NCI-H345 treated with DMSO at 0.1 percent for 48 hours (cell line): ENCODE measurements around the gene RNF11.

ENCODE experiments used
- DNase-seq: peaks from one replicate; lab custom pipeline; 2025; ENCODE audit not compliant: unreplicated experiment; lab: John Stamatoyannopoulos, UW

RNF11 gene

GRCh38 chr1:51311826-51312225 lies 75.8 kb downstream of the RNF11 start:
- no peak for DNase-seq

- DNase-seq, result no peak
Observed at GRCh38 chr1:51312718-51313117, 76.6 kb downstream of the RNF11 start.

- no peak for DNase-seq
Observed at GRCh38 chr1:51313268-51313852, 77.3 kb downstream of the RNF11 start.

GRCh38 chr1:51313961-51314777 lies 78.1 kb downstream of the RNF11 start:
- DNase-seq, result no peak

- DNase-seq, result no peak
Observed at GRCh38 chr1:51314974-51315373, 78.9 kb downstream of the RNF11 start.

- no peak for DNase-seq
Observed at GRCh38 chr1:51316113-51316845, 80.2 kb downstream of the RNF11 start.

- no peak for DNase-seq
Observed at GRCh38 chr1:51316846-51317120, 80.7 kb downstream of the RNF11 start.

GRCh38 chr1:51317798-51318197 lies 81.7 kb downstream of the RNF11 start:
- DNase-seq, result no peak

GRCh38 chr1:51320967-51321923 lies 85.2 kb downstream of the RNF11 start:
- no peak for DNase-seq

- no peak for DNase-seq
Observed at GRCh38 chr1:51321924-51322280, 85.8 kb downstream of the RNF11 start.

- no peak for DNase-seq
Observed at GRCh38 chr1:51322417-51323101, 86.5 kb downstream of the RNF11 start.
